HepG2 (cell line): ENCODE data around the gene KSR1. TPM values are rescaled to one million over a fixed set of nuclear protein-coding genes. Genes with fewer than 3 reads are reported as not detected.
A peak's percentile ranks its signal among the peaks of the same experiment; 100 is the strongest.

Experiments used
- ATAC-seq: fragments of 200-7000 bp; cut with Tn5 transposase; 3 replicates; pipeline ENCODE4 v1.9.1; 2020; ENCODE audit warnings: mild to moderate bottlenecking, moderate library complexity
- BruUV-seq: library from RNA; stranded (reverse); fragments of 400-500 nt; replicated peaks from 2 replicates; lab custom pipeline; 2021; lab: Mats Ljungman, UMichigan
- CTCF ChIA-PET: fragments of 300-600 bp; formaldehyde crosslinking; extraction: SDS; loops from one replicate; lab custom pipeline; 2021; ENCODE audit warnings: low total read pairs, inconsistent platforms, low intra/inter-chr PET ratio; lab: Yijun Ruan, JAX
- POLR2A ChIA-PET: fragments of 350-600 bp; sonication (Branson Sonifier 250); formaldehyde crosslinking; loops from one replicate; lab custom pipeline; 2020; ENCODE audit warnings: antibody characterized with exemption, inconsistent platforms; lab: Yijun Ruan, JAX
- DNase-seq: peaks from one replicate; pipeline ENCODE4 v3.0.0-alpha.2; 2015; ENCODE audit warnings: low spot score
- FAIRE-seq: peaks from 3 replicates; lab custom pipeline; 2011; peaks lifted over from hg19 to GRCh38; lab: Jason Lieb, UNC
- H2AFZ ChIP-seq: one replicate; pipeline ENCODE4 v1.6.1; 2011; ENCODE audit warnings: low read length, inconsistent platforms
- H3K27ac ChIP-seq: fragments of 300-600 bp; 3 replicates; pipeline ENCODE4 v1.8.0; 2011; ENCODE audit warnings: mixed run types, mild to moderate bottlenecking, mixed read lengths, low read length, inconsistent platforms; ENCODE audit not compliant: insufficient read depth; ENCODE audit errors: extremely low read length
- H3K27me3 ChIP-seq, 2 experiments: fragments of 200-600 bp in 1 of 2; 2 replicates in 1 of 2; 3 replicates in 1 of 2; pipeline versions ENCODE4 v1.6.0 to v1.8.0; 2011; ENCODE audit warnings: low read length in 2 of 2, mild to moderate bottlenecking in 2 of 2, moderate library complexity in 2 of 2, inconsistent platforms in 1 of 2; ENCODE audit not compliant: insufficient read depth in 2 of 2, control insufficient read depth in 1 of 2
- H3K36me3 ChIP-seq, 2 experiments: fragments of 200-600 bp in 1 of 2; replicated peaks in 1 of 2; 2 replicates in 1 of 2; 3 replicates in 1 of 2; pipeline versions ENCODE4 v1.5.1 to v1.8.0; 2011; ENCODE audit warnings: low read length in 2 of 2, inconsistent platforms in 1 of 2; ENCODE audit not compliant: insufficient read depth in 2 of 2, control insufficient read depth in 1 of 2
- H3K4me1 ChIP-seq: 2 replicates; pipeline ENCODE4 v1.5.1; 2012; ENCODE audit warnings: low read length, inconsistent platforms; ENCODE audit not compliant: insufficient read depth
- H3K4me2 ChIP-seq: 2 replicates; pipeline ENCODE4 v1.6.0; 2011; ENCODE audit warnings: low read depth, low read length, inconsistent platforms
- H3K4me3 ChIP-seq, 3 experiments: fragments of 200-600 bp in 1 of 3; sonication (generic), shearing (Covaris generic) in 1 of 3; replicated peaks in 1 of 3; 2 replicates each; pipeline ENCODE4 v1.5.1; 2011 to 2016; ENCODE audit warnings: low read length in 3 of 3, inconsistent platforms in 2 of 3, low read depth in 2 of 3, mild to moderate bottlenecking in 2 of 3, control low read depth in 1 of 3, mixed read lengths in 1 of 3; ENCODE audit not compliant: insufficient read depth in 1 of 3
- H3K79me2 ChIP-seq: one replicate; pipeline ENCODE4 v1.6.1; 2011; ENCODE audit warnings: low read length, inconsistent platforms; ENCODE audit not compliant: insufficient read depth
- H3K9ac ChIP-seq: 2 replicates; pipeline ENCODE4 v1.6.0; 2011; ENCODE audit warnings: mild to moderate bottlenecking, low read depth, low read length, inconsistent platforms; ENCODE audit not compliant: insufficient read depth
- H3K9me3 ChIP-seq: 2 replicates; pipeline ENCODE4 v1.5.1; 2012; ENCODE audit warnings: mild to moderate bottlenecking, low read length
- H4K20me1 ChIP-seq: 2 replicates; pipeline ENCODE4 v1.6.0; 2011; ENCODE audit warnings: inconsistent platforms, mild to moderate bottlenecking, low read length, moderate library complexity; ENCODE audit not compliant: insufficient read depth
- CREB1 ChIP-seq, 2 experiments: fragments of 450-650 bp in 1 of 2; IDR thresholded peaks; 2 replicates each; pipeline ENCODE4 v1.6.1; 2016 to 2017; ENCODE audit warnings: control low read depth in 1 of 2, mild to moderate bottlenecking in 1 of 2, missing compliant biosample characterization in 1 of 2, missing genetic modification characterization in 1 of 2
- FOXJ3 ChIP-seq: sonication (generic); formaldehyde crosslinking; IDR thresholded peaks from 2 replicates; pipeline ENCODE4 v1.4.0; 2020; ENCODE audit warnings: missing genetic modification reagents, mild to moderate bottlenecking, borderline replicate concordance
- FOXP1 ChIP-seq, 2 experiments: fragments of 450-650 bp in 1 of 2; IDR thresholded peaks; 2 replicates each; pipeline ENCODE4 v1.6.1; 2017 to 2018; ENCODE audit warnings: antibody characterized with exemption in 1 of 2
- HOMEZ ChIP-seq: IDR thresholded peaks from 2 replicates; pipeline ENCODE4 v1.6.1; 2016; ENCODE audit warnings: low read depth
- JARID2 ChIP-seq: sonication (generic); formaldehyde crosslinking; IDR thresholded peaks from 2 replicates; pipeline ENCODE4 v1.8.1; 2023; ENCODE audit warnings: missing genetic modification reagents, inconsistent platforms; ENCODE audit not compliant: insufficient replicate concordance
- KDM6A ChIP-seq: IDR thresholded peaks from 2 replicates; pipeline ENCODE4 v1.6.1; 2016; ENCODE audit warnings: low read depth
- NR2C2 ChIP-seq: sonication (generic); formaldehyde crosslinking; IDR thresholded peaks from 2 replicates; pipeline ENCODE4 v1.4.0; 2020; ENCODE audit warnings: missing genetic modification reagents, mild to moderate bottlenecking, moderate library complexity, borderline replicate concordance
- RFX3 ChIP-seq: IDR thresholded peaks from 2 replicates; pipeline ENCODE4 v1.6.1; 2016; ENCODE audit warnings: missing biosample characterization, missing genetic modification reagents
- SALL2 ChIP-seq: sonication (generic); formaldehyde crosslinking; IDR thresholded peaks from 2 replicates; pipeline ENCODE4 v1.8.1; 2023; ENCODE audit warnings: mild to moderate bottlenecking, missing genetic modification reagents, inconsistent platforms
- SAP130 ChIP-seq: IDR thresholded peaks from 2 replicates; pipeline ENCODE4 v1.6.1; 2016; ENCODE audit warnings: low read depth
- SMYD3 ChIP-seq: sonication (generic); formaldehyde crosslinking; IDR thresholded peaks from 2 replicates; pipeline ENCODE4 v1.8.1; 2023; ENCODE audit warnings: mild to moderate bottlenecking, missing genetic modification reagents
- THAP11 ChIP-seq: IDR thresholded peaks from 2 replicates; pipeline ENCODE4 v1.6.1; 2016; ENCODE audit warnings: missing biosample characterization, missing genetic modification reagents
- ZBTB38 ChIP-seq: sonication (generic); formaldehyde crosslinking; IDR thresholded peaks from 2 replicates; pipeline ENCODE4 v1.5.1; 2020; ENCODE audit warnings: mild to moderate bottlenecking, missing genetic modification reagents
- ZNF207 ChIP-seq: fragments of 450-650 bp; IDR thresholded peaks from 2 replicates; pipeline ENCODE4 v1.6.1; 2016; ENCODE audit warnings: antibody characterized with exemption, borderline replicate concordance
- ZNF619 ChIP-seq: sonication (generic); formaldehyde crosslinking; IDR thresholded peaks from 2 replicates; pipeline ENCODE4 v1.4.0; 2020; ENCODE audit warnings: mild to moderate bottlenecking, missing genetic modification reagents
- ZNF687 ChIP-seq: sonication (generic); formaldehyde crosslinking; IDR thresholded peaks from 2 replicates; pipeline ENCODE4 v1.5.1; 2020; ENCODE audit warnings: mild to moderate bottlenecking, missing genetic modification reagents, moderate library complexity
- ZNF772 ChIP-seq: sonication (generic); formaldehyde crosslinking; IDR thresholded peaks from 2 replicates; pipeline ENCODE4 v1.5.0; 2020; ENCODE audit warnings: mild to moderate bottlenecking, missing genetic modification reagents
- ZNF773 ChIP-seq: sonication (generic); formaldehyde crosslinking; IDR thresholded peaks from 2 replicates; pipeline ENCODE4 v1.4.0; 2020; ENCODE audit warnings: missing genetic modification reagents, borderline replicate concordance
- ZNF816 ChIP-seq: sonication (generic); formaldehyde crosslinking; IDR thresholded peaks from 2 replicates; pipeline ENCODE4 v1.8.0; 2022; ENCODE audit warnings: missing genetic modification reagents, mild to moderate bottlenecking, borderline replicate concordance
- ZNF839 ChIP-seq: sonication (generic); formaldehyde crosslinking; IDR thresholded peaks from 2 replicates; pipeline ENCODE4 v1.4.0; 2020; ENCODE audit warnings: missing genetic modification reagents, mild to moderate bottlenecking, borderline replicate concordance
- WGBS: methylation state at CpG from one replicate; pipeline ENCODE4 v1.1.6; 2017; ENCODE audit warnings: low lambda C conversion rate; 5-methylcytosine and 5-hydroxymethylcytosine counted together
- in situ Hi-C: cut with HindIII; loops from 2 replicates; pipeline ENCODE4 v1.10.0; 2017; ENCODE audit warnings: low pct_unique_long_range_greater_than_20kb; ENCODE audit not compliant: extremely low pct_ligation_motif_present
- intact Hi-C: fragments of 100-400 bp; cut with micrococcal nuclease; formaldehyde crosslinking; loops from one replicate; pipeline ENCODE4 v1.10.0; 2022; ENCODE audit not compliant: unreplicated experiment
- polyA plus RNA-seq, 8 experiments: library from polyadenylated mRNA; depleted of rRNA in 3 of 8; stranded (reverse) in 7 of 8; unstranded in 1 of 8; fragments of >200 nt; fragmentation: Illumina TruSeq in 4 of 8; extraction: Trizol in 4 of 8; gene quantifications; 2 replicates each; pipeline versions ENCODE4 v1.2.1 to v1.2.3, GENCODE V29; 2011 to 2016; ENCODE audit warnings: low read depth in 4 of 8, missing spikeins in 1 of 8, mixed read lengths in 1 of 8; ENCODE audit not compliant: insufficient read depth in 1 of 8
- total RNA-seq, 5 experiments: library from RNA; depleted of rRNA; stranded (reverse); fragments of >200 nt; fragmentation: Illumina TruSeq; extraction: Trizol; gene quantifications; 2 replicates each; pipeline ENCODE4 v1.2.3, GENCODE V29; 2016; ENCODE audit warnings: low read depth in 1 of 5

Gene KSR1
- total and polyA plus RNA-seq, 2 of the 13 experiments (the other 11 are each of a cell fraction or from before 2014, with no cell fraction given) = 10.1 to 16.6 TPM

- ATAC-seq (peak; percentile 77), DNase-seq (no peak), FAIRE-seq (no peak)
- H3K79me2 ChIP-seq = peaks cover 4% of the 10 kb centered on the region
- ChIA-PET CTCF (interaction anchor here (2.1 kb wide), 1 partner anchor 30 kb away, joined by 9 read pairs; no protein-coding TSS in a partner anchor), POLR2A (interaction anchor here (1.1 to 1.5 kb wide), 2 partner anchors 11 to 76 kb away, joined by 7 to 8 read pairs; no protein-coding TSS in a partner anchor)
- peak overlapping the region; percentile 33 for H3K27ac ChIP-seq
- peak overlapping the region; percentile 18 for H3K9ac ChIP-seq
- H3K4me2 ChIP-seq = peak overlapping the region; percentile 60
- no peaks in the 10 kb centered on the region for H3K36me3 ChIP-seq
- peaks cover 60% of the 10 kb centered on the region for H3K4me1 ChIP-seq
- peaks cover 17% of the 10 kb centered on the region; the same call in 1 of the 2 replicates for H4K20me1 ChIP-seq
- 9% methylated on average over 4 of the region's 7 CpGs for WGBS
- in situ Hi-C loops (loop anchor here (10.0 kb wide), 1 partner anchor 216 kb away; no protein-coding TSS in a partner anchor), intact Hi-C loops (loop anchor here (1.0 to 10.0 kb wide), 4 partner anchors 31 to 236 kb away; partner anchors contain the start of gene KSR1)
- no peaks in the 10 kb centered on the region for H3K27me3 ChIP-seq
- no TSS peak for BruUV-seq
- H3K9me3 ChIP-seq = no peaks in the 10 kb centered on the region
- no peak overlapping the region for H2AFZ ChIP-seq
- peak overlapping the region in 1 of 3 experiments; percentile 30; a peak in 2 of 6 replicates for H3K4me3 ChIP-seq
- TF ChIP-seq ZNF839 (CRISPR knock-in tag) = 0 out of 2 replicates have a peak, but pooled peaks have one; percentile 9
- no peak for TF ChIP-seq CREB1 (IDR thresholded peaks at IDR 0.05)
- 0 out of 2 replicates have a peak, but pooled peaks have one; percentile 4 for TF ChIP-seq CREB1 (CRISPR knock-in tag; IDR thresholded peaks at IDR 0.05)
- TF ChIP-seq ZNF207 = no peak
- peak; percentile 45; the same call in 1 of the 2 replicates for TF ChIP-seq ZNF772 (CRISPR knock-in tag)
- no peak for TF ChIP-seq RFX3 (CRISPR knock-in tag)
- TF ChIP-seq SMYD3 (CRISPR knock-in tag) = no peak
- TF ChIP-seq HOMEZ (CRISPR knock-in tag) = no peak
- TF ChIP-seq NR2C2 (CRISPR knock-in tag) = peak; percentile 25
- TF ChIP-seq JARID2 = no peak
- peak; percentile 1; the same call in 1 of the 2 replicates for TF ChIP-seq SAP130 (CRISPR knock-in tag)
- TF ChIP-seq ZNF619 (CRISPR knock-in tag) = no peak
- TF ChIP-seq ZBTB38 (CRISPR knock-in tag) = no peak
- TF ChIP-seq FOXP1 (IDR thresholded peaks at IDR 0.05) = no peak
- TF ChIP-seq FOXP1 (CRISPR knock-in tag; IDR thresholded peaks at IDR 0.05) = no peak
- TF ChIP-seq ZNF773 (CRISPR knock-in tag) = no peak
- 0 out of 2 replicates have a peak, but pooled peaks have one; percentile 2 for TF ChIP-seq THAP11 (CRISPR knock-in tag)
- peak; percentile 41 for TF ChIP-seq ZNF687 (CRISPR knock-in tag)
- 0 out of 2 replicates have a peak, but pooled peaks have one; percentile 40 for TF ChIP-seq SALL2 (CRISPR knock-in tag)
- TF ChIP-seq FOXJ3 (CRISPR knock-in tag) = peak; percentile 16; the same call in 1 of the 2 replicates
- 0 out of 2 replicates have a peak, but pooled peaks have one; percentile 1 for TF ChIP-seq KDM6A (CRISPR knock-in tag)
- TF ChIP-seq ZNF816 (CRISPR knock-in tag) = no peak
These were observed 114.3 kb downstream of the KSR1 start for GRCh38 chr17:27570578-27570914.
